GM19025 (cell line): ENCODE measurements around the gene MGA.

Experiments
- ATAC-seq: cut with Tn5 transposase; IDR thresholded peaks from one replicate; pipeline ENCODE4 v1.9.1; 2021; ENCODE audit warnings: mild to moderate bottlenecking, low read depth, moderate library complexity; ENCODE audit not compliant: unreplicated experiment

The MGA gene

DNA sequence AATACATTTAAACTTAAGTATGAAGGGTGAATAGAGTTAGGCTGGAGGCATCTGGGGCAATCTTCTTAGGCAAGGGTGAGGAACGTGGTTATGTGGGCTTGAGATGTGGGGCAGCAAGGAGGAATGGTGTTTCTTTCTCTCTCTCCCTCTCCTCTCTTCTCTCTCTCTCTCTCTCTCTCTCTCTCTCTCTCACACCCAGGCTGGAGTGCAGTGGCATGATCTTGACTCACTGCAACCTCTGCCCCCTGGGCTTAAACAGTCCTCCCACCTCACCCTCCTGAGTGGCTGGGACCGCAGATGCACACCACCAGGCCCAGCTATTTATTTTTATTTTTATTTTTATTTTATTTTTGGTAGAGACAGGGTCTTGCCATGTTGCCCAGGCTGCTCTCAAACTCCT is 4.0 kb upstream of the MGA start:
- no peak for ATAC-seq

DNA sequence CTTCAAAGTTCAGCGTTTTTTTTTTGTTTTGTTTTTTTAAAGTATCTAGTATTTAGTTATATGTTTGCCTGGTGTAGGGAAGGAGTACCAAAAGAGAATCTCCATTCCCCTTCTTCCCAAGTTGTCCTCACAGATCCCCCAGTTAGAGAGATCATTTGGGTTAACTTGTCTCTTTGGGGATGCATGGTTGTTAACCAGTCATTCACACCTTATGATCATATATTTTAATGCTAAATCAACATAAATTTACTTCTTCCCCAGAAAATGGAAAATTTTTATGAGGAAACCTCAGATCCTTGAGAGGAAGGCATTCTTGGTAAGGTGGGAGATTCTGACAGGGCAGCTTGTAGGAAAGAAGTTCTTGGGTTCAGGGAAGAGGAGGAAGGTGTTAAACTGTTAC is 1.5 kb upstream of the MGA start:
- no peak for ATAC-seq

DNA sequence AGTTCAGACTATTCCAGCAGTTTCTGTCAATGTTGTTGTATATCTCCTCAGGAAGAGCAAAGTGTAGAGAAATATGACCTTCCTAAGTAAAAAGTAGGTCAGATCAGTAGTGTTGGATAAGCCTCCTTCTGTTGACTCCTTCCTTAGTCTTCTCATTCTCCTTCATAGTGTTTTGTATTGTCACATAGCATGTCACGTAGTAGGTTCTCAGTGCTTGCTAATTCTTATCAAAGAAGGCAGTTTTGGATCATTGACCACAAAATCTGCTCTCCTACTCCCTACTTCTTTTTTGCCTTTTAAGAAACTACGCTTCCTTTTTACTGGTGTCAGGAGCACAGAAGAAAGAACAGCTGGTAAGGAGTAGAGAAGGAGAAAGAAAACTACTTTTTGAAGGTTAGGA is 1.0 kb upstream of the MGA start:
- no peak for ATAC-seq

DNA sequence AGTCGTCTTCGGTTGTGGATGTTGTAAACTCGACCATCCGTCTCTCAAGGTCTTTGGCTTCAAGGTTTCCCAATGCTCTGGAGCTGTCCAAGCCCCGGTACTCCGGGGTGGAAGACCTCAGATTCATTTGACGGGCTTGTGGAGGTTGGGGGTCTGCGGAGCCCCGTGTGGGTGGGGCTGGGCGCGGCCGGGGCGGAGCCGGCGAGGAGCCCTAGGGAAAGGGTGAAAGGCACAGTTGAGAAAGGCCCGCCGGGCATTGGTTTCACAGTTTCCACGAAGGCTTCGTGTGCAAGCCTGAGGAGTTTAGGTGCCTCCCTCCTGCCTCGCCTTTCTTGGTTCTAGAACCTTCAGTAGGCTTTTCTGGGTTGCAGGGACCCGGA is 360 bp upstream of the MGA start:
- ATAC-seq = no peak

DNA sequence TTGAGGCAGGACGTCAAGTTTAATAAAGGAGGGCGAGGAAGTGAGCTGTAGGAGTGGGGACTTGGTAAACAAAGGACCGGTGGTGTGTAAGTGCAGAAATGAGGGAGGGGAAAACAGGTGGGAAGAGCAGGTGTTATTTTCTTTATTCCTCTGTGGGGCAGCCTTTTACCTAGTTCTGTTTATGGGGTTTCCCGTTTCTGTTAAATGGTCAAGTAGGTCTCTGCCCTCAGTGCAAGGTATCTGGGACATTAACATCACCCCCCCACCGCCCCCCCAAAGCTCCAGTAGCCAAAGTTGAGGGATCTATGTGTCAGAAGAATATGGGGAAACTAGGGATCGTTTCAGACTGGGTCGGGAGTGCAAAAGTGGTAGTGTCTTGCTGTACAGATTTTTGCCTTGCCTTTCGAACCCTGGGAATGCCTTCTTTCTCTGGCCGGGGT is 893 bp downstream of the MGA start:
- no peak for ATAC-seq

DNA sequence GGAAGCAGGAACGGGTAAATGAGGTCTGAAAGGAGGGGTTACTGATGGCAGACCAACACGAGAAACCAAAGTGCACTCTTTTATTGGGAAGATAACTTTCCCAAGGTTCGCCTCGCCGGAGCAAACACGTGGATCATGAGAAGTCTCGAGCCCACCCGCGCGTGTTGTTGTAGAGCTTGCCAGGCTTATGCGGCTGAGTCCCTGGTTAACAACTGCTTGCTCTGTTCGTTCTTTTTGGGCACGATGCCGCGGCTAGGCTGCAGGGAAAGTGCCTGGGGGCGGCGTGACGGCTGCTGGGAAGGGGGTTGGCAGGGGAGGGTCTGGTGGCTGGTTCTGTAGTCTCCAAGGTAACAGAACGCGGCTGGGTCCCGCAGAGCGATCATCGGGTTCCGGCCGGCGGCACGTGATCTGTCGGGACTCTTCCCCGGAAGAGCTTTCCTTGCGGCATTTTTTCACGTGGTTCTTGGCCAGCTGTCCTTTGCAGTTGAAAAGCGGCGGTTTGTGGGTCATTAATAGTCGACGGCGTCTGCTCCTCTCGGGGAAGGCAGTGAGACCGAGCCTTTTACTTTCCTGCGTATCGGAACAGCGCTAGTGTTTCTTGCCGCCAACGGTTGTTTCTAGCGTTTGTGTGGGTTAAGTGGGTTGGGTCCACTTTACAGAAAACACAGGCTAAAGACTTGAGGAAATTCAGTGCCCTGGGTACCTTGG is 1.5 kb downstream of the MGA start:
- peak; percentile 29 for ATAC-seq

DNA sequence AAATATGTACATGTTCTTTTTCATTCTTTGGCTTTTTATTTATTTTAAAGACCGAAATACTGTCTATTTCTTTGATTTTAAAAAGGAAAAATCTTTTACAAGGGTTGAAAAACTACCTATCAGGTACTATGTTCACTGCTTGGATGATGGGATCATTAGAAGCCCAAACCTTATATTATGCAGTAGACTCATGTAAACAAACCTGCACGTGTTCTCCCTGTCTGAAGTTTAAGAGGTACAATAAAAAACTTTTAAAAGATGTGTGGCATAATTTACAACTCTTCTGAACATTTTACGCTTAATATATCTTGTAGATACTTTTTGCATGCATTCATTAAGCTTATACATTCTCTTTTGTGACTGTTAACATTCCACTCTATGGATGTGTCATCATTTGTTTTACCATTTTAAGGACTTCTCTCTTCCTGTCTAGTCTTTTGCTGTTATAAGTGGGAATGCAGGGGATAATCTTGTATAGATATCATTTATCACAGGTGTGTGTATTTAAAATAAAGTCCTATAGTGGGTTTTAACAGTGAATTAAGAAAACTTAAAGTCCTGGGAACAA is 6.2 kb downstream of the MGA start:
- no peak for ATAC-seq

DNA sequence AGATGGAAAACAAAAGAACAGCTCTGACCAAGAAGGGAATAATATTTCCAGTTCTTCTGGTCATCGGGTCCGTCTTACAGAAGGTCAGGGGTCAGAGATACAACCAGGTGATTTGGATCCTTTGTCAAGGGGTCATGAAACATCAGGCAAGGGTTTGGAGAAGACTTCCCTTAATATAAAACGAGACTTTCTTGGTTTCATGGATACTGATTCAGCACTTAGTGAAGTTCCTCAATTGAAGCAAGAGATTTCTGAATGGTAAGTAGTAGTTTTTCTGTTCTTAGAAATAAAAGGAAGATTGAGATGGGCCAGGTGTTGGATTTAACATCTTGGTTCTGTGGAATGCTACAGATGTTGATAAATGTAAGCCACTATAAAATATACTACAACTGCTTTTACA is 9.5 kb downstream of the MGA start:
- ATAC-seq = no peak

DNA sequence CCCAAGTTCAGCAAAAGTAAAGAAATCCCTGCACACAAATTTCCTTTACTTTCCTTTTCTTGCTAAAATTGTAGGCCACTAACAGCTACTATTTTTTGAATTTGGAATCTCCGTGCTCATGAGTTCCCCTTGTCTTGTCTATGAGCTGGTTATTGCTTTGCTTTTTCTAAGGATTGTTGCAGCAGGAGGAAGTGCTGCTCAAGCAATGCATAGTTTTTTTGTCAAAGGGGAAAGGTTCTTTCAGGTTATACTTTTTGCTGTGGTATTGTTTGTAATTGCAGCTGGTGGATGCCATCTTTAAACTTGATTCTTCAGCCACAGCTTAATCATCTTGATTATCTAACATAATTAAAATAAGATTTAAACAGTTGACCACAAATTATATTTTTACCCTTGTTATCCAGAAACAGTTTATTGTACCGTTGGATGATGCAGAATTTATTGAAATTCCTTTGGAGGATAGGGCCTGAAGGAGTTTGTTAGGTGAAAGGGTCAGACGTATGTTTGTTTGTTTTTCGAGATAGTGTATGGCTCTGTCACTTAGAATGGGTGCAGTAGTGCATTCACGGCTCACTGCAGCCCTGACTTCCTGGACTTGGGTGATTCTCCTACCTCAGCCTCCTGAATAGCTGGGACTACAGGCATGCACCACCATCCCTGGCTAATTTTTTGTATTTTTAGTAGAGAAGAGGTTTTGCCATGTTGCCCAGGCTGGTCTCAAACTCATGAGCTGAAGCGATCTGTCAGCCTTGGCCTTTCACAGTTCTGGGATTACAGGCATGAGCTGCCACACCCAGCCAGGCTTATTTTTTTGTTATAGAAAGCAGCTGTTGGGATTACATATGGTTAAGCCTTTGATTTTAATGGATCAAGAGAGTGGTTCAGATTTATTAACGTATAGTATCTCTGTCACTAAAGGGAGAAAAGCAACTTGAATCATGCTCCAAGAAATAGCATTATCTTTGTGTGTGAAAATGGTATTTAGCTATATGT is 11.7 kb downstream of the MGA start:
- ATAC-seq = no peak

DNA sequence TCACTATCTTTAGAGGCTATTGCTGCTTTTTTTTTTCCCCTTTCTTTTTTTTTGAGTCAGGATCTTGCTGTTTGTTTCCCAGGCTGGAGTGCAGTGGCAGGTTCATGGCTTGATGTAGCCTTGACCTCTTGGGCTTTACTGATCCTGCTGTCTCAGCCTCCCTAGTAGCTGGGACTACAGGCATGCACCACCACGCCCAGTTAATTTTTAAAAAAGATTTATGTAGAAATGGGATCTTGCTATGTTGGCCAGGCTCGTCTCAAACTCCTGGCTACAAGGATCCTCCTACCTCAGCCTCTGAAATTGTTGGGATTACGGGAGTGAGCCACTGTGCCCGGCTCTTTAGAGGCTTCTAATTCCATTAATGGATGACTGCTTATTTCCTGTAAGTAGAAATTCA is 15.1 kb downstream of the MGA start:
- ATAC-seq = no peak

DNA sequence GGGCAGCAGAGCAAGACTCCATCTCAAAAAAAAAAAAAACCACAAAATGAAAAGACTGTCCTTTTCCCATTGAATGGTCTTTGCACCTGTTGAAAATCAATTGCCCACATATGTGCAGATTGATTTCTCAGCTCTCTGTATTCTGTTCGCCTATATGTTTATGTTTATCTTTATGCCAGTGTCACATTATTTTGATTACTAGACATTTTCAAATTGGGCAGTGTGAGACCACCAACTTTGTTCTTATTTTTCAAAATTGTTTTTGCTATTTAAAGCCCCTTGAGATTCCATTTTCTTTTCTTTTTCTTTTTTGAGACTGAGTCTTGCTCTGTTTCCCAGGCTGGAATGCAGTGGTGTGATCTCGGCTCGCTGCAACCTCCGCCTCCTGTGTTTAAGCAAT is 18.5 kb downstream of the MGA start:
- no peak for ATAC-seq

DNA sequence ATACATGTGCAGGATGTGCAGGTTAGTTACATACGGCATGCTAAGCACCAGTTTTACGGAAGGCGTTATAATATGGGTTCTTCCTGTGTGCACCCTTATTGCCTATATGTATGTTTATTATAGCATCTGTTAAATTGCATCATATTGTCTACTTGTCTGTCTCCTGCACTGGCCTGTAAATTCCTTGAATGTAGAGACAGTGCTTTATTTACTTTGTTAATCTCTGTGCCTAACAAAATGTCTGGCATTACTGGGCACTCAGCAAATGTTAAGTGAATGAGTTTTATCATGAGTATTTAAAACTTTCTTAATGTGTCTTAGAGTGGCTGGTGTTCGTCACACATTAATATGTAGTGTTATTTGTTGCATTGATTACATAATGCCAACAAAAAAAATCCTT is 23.8 kb downstream of the MGA start:
- ATAC-seq = no peak

DNA sequence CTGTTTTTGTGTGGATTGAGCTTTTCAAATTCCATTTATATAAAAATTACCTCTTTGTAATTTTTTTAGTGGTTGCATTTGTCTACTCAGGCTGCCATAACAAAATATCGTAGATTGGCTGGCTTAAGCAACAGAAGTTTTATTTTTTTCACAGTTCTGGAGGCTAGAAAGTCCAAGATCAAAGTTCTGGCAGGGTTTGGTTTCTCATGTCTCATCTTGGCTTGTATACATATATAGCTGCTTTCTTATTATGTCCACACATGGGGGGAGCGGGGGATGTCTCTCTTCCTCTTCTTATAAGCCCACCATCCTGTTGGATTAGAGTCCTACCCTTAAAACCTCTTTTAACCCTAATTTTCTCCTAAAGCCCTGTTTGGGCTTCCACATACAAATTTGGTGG is 28.5 kb downstream of the MGA start:
- no peak for ATAC-seq

DNA sequence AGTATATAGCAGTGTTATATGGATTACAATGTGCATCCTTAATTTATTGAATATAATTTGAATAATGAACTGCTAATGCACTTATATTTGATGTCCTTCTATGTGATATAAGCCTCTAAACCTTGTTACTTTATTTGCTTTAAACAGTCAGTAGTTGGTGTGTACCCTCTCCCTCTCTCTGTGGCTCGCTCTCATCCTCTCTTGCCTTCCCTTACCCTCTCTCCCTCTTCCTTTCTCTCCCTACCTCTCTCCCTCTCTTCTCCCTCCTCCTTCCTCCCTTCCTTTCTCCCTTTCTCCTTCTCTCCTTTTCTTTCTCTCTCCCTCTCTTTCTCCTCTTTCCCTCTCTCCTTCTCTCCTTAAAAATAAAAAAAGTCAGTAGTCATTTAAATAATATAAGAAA is 28.9 kb downstream of the MGA start:
- ATAC-seq = no peak

DNA sequence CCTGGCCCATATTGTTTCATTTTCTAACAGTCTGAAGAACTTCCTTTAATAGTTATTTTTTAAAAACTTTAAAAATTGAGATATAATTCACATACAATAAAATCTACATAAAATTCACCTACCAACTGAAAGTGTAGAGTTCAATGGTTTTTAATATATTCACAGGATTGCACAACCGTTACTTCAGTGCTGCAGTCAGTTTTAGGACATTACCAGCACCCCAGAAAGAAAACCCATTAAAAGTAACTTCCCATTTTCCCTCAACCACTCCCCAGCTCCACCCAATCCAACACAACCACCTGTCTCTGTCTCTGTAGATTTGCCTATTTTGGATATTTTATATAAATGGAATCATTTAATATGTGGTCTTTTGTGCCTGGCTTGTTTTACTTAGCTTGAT is 29.6 kb downstream of the MGA start:
- no peak for ATAC-seq

DNA sequence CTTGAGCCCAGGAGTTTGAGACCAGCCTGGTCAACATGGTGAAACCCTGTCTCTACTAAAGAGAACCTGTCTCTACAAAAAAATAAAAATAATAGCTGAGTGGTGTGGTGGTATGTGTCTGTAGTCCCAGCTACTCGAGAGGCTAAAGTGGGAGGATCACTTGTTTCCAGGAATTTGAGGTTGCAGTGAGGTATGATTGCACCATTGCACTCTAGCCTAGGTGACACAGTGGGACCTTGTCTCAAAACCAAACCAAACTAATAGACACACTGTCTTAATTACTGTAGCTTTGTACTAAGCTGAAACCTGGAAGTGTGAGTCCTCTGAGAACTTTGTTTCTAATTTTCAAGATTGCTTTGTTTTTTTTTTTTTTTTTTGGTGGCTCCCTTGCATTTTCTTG is 30.4 kb downstream of the MGA start:
- ATAC-seq = no peak

DNA sequence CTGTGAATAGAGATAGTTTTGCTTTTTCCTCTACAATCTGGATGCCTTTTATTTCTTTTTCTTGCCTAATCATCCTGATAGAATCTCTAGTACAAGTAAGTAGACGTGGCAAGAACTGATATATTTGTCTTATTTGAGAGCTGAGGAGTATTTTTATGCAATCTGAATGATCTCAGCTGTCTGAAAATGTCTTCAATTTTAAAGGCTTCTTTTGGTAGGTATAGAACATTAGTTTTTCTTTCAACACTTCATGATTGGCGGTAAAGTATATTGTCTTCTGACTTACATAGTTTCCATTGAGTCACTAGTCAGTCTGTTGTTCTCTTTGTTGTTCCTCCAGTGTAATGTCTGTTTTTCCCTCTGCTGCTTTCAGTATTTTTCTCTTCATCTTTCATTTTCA is 31.3 kb downstream of the MGA start:
- no peak for ATAC-seq

DNA sequence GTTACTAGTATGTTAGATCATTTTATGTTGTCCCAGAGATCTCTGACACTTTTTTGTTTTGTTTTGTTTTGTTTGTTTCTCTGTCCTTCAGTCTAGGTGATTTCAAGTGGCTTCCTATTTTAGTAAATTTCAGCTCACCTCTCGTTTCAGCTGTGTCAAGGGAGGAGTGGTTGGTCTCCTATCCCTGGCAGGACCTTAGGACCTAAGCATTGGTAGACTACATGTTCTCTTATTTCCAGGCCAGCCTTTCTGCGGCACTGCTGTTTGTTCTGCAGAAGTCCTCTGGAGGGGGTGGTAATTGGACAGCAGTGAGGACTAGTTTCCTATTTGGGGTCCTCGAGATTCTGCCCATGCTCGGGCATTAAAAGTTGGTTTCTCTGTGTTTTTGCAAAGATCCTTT is 31.8 kb downstream of the MGA start:
- no peak for ATAC-seq

DNA sequence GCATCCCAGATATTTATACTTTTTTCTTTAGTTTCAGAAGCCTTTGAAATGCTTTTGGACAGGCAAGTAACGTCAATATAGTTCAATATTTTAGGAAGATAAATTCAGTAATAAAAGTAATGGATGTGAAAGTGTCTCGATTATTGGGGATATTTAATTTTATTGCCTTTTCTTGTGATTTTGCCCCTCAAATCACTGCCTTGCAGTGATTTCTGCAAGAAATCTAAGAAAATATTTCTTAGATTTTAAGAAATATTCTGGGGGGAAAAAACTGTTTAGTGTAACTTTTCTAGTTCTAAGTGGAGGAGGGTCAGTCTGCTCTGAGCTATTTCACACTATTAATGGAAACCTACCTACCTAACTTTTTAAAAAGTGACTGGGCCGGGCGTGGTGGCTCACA is 33.6 kb downstream of the MGA start:
- no peak for ATAC-seq

DNA sequence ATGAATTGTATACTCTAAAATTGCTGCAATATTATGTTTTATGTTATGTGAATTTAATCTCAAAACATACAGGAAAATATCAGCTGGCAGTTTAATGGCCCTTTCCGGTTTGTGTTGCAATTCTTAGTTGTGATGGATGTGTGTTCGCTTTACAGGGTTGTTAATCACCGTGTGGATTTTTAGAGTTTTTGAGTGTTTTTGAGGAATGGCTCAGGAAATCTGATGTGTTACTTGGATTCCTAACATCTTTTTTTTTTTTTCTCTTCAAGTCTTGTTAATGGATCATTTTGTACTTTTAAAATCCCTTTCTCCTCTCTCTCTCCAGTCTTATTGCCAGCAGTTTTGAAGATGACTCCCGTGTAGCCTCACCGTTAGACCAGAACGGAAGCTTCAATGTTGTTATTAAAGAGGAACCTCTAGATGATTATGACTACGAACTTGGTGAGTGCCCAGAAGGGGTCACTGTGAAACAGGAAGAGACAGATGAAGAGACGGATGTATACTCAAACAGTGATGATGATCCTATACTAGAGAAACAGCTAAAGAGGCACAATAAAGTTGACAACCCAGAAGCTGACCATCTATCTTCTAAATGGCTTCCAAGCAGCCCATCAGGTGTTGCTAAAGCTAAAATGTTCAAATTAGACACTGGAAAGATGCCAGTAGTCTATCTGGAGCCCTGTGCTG is 35.7 kb downstream of the MGA start:
- ATAC-seq = peak; percentile 83

DNA sequence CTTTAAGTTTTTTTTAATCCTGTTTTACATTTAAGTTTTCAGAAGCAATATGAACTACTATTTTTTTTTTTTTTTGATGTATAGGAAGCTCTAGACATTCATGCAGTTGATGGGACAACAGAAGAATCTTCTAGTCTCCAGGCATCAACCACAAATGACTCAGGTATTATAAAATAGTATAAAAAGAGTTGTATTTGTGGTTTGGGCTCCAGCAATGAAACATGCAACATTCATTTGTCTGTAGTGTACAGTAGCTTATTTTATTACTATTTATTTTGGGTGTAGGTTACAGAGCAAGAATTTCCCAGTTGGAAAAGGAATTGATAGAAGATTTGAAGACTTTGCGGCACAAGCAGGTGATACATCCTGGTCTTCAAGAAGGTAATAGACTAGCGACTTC is 38.6 kb downstream of the MGA start:
- no peak for ATAC-seq
